WTC11 (cell line): ENCODE data around the gene PSMC3. TPM values are rescaled to one million over a fixed set of nuclear protein-coding genes. Genes with fewer than 3 reads are reported as not detected.

ENCODE experiments used
- ATAC-seq: fragments of 200-7000 bp; cut with Tn5 transposase; 2 replicates; pipeline ENCODE4 v1.10.0; 2021; ENCODE audit warnings: mild to moderate bottlenecking, moderate library complexity
- CTCF ChIA-PET: fragments of 300-600 bp; sonication (Branson Sonifier 250); formaldehyde crosslinking; loops from one replicate; lab custom pipeline; 2021; ENCODE audit warnings: antibody characterized with exemption; lab: Charles Lee
- POLR2A ChIA-PET: fragments of 350-600 bp; sonication (Branson Sonifier 250); formaldehyde crosslinking; loops from one replicate; lab custom pipeline; 2021; ENCODE audit warnings: antibody characterized with exemption; lab: Charles Lee
- DNase-seq: peaks from one replicate; pipeline ENCODE4 v3.0.0; 2021; ENCODE audit warnings: low spot score
- H3K27ac Mint-ChIP-seq: 2 replicates; pipeline ENCODE4 v1.8.0; 2021; ENCODE audit warnings: mixed read lengths
- H3K27me3 Mint-ChIP-seq: 2 replicates; pipeline ENCODE4 v1.8.0; 2021; ENCODE audit warnings: low read depth, mild to moderate bottlenecking, moderate library complexity, mixed read lengths
- H3K36me3 Mint-ChIP-seq: 2 replicates; pipeline ENCODE4 v1.8.0; 2021; ENCODE audit warnings: mixed read lengths
- H3K4me1 Mint-ChIP-seq: 2 replicates; pipeline ENCODE4 v1.8.0; 2022; ENCODE audit warnings: mixed read lengths
- H3K4me3 Mint-ChIP-seq: 2 replicates; pipeline ENCODE4 v1.8.0; 2021; ENCODE audit warnings: mild to moderate bottlenecking, moderate library complexity, mixed read lengths
- H3K9me3 Mint-ChIP-seq: 2 replicates; pipeline ENCODE4 v1.8.0; 2021; ENCODE audit warnings: mixed read lengths
- CREB1 ChIP-seq: sonication (generic); formaldehyde crosslinking; IDR thresholded peaks from 2 replicates; pipeline ENCODE4 v1.8.0; 2023; ENCODE audit warnings: mild to moderate bottlenecking, missing genetic modification reagents
- ESRRA ChIP-seq: sonication (generic); formaldehyde crosslinking; IDR thresholded peaks from 2 replicates; pipeline ENCODE4 v1.8.1; 2022; ENCODE audit warnings: mild to moderate bottlenecking, missing genetic modification reagents, borderline replicate concordance
- FOXK1 ChIP-seq: sonication (generic); formaldehyde crosslinking; IDR thresholded peaks from 2 replicates; pipeline ENCODE4 v1.8.0; 2022; ENCODE audit warnings: mild to moderate bottlenecking, moderate library complexity, missing genetic modification reagents
- FOXP1 ChIP-seq: sonication (generic); formaldehyde crosslinking; IDR thresholded peaks from 2 replicates; pipeline ENCODE4 v1.8.0; 2022; ENCODE audit warnings: missing genetic modification reagents, mild to moderate bottlenecking, moderate library complexity, borderline replicate concordance
- JAZF1 ChIP-seq: fragments of 250-450 bp; sonication (Bioruptor Pico); IDR thresholded peaks from 2 replicates; pipeline ENCODE4 v1.9.0; 2021; ENCODE audit warnings: moderate library complexity, mild to moderate bottlenecking, inconsistent platforms
- NFE2L1 ChIP-seq: sonication (generic); formaldehyde crosslinking; IDR thresholded peaks from 2 replicates; pipeline ENCODE4 v1.8.1; 2023; ENCODE audit warnings: missing genetic modification reagents
- ZNF138 ChIP-seq: sonication (generic); formaldehyde crosslinking; conservative IDR thresholded peaks from 2 replicates; pipeline ENCODE4 v1.8.1; 2022; ENCODE audit warnings: mild to moderate bottlenecking, moderate library complexity, missing genetic modification reagents
- ZNF416 ChIP-seq: fragments of 250-450 bp; sonication (Bioruptor Pico); IDR thresholded peaks from 2 replicates; pipeline ENCODE4 v1.9.0; 2021; ENCODE audit warnings: mild to moderate bottlenecking, inconsistent platforms
- total RNA-seq: library from RNA; stranded (reverse); gene quantifications from 3 replicates; pipeline ENCODE4 v1.2.3, GENCODE V29; 2021
- TF ChIP-seq, protein P1 (sequence below): sonication (generic); formaldehyde crosslinking; IDR thresholded peaks from 2 replicates; pipeline ENCODE4 v1.8.1; 2023; ENCODE audit warnings: mild to moderate bottlenecking, missing genetic modification reagents
- TF ChIP-seq, protein P2 (sequence below): fragments of 250-450 bp; sonication (Bioruptor Pico); IDR thresholded peaks from 2 replicates; pipeline ENCODE4 v1.9.0; 2021; ENCODE audit warnings: mild to moderate bottlenecking, borderline replicate concordance
- TF ChIP-seq, protein P3 (sequence below): fragments of 200-600 bp; IDR thresholded peaks from 2 replicates; pipeline ENCODE4 v1.8.0; 2022; ENCODE audit warnings: antibody characterized with exemption
- TF ChIP-seq, protein P4 (sequence below): sonication (generic); formaldehyde crosslinking; IDR thresholded peaks from 2 replicates; pipeline ENCODE4 v1.8.0; 2022; ENCODE audit warnings: mild to moderate bottlenecking, missing genetic modification reagents
- TF ChIP-seq, protein P5 (sequence below): sonication (generic); formaldehyde crosslinking; IDR thresholded peaks from 2 replicates; pipeline ENCODE4 v1.8.1; 2023; ENCODE audit warnings: mild to moderate bottlenecking, missing genetic modification reagents, borderline replicate concordance
- TF ChIP-seq, protein P6 (sequence below): fragments of 250-450 bp; sonication (Bioruptor Pico); IDR thresholded peaks from 2 replicates; pipeline ENCODE4 v1.9.0; 2021; ENCODE audit warnings: mild to moderate bottlenecking
- TF ChIP-seq, protein P7 (sequence below): sonication (generic); formaldehyde crosslinking; IDR thresholded peaks from 2 replicates; pipeline ENCODE4 v1.8.0; 2022; ENCODE audit warnings: mild to moderate bottlenecking, missing genetic modification reagents
- TF ChIP-seq, protein P8 (sequence below): sonication (generic); formaldehyde crosslinking; IDR thresholded peaks from 2 replicates; pipeline ENCODE4 v1.8.0; 2022; ENCODE audit warnings: missing genetic modification reagents

Gene PSMC3
- total RNA-seq, 1 experiment from 2014 or later: 162 TPM

DNA sequence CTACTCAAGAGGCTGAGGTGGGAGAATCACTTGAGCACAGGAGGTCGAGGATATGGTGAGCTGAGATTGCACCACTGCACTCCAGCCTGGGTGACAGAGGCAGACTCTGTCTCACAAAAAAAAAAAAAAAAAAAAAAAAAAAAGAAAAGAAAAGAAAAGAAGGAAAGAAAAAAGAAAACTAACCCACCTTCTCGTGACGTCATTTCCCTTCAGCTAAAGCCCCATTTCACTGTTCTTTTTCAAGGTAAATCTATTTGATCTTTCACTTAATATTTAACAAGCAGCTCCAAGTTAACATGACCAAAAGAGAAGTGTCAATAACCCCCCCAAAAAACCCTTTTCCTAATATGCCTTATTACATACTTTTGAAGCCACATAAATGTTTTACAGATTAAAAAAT, 17.6 kb upstream of the PSMC3 start:
- DNase-seq: no peak
- CTCF ChIA-PET: interaction anchor here (0.6 to 2.3 kb wide), 3 partner anchors 10 to 32 kb away, joined by 5 to 30 read pairs (median 8); no protein-coding TSS in a partner anchor
- Mint-ChIP-seq H3K9me3 (no peaks in the 10 kb centered on the region), H3K4me1 (no peaks in the 10 kb centered on the region), H3K36me3 (no peaks in the 10 kb centered on the region), H3K4me3 (no peak overlapping the region), H3K27ac (no peak overlapping the region), H3K27me3 (no peaks in the 10 kb centered on the region)
- TF ChIP-seq, protein P1, sequence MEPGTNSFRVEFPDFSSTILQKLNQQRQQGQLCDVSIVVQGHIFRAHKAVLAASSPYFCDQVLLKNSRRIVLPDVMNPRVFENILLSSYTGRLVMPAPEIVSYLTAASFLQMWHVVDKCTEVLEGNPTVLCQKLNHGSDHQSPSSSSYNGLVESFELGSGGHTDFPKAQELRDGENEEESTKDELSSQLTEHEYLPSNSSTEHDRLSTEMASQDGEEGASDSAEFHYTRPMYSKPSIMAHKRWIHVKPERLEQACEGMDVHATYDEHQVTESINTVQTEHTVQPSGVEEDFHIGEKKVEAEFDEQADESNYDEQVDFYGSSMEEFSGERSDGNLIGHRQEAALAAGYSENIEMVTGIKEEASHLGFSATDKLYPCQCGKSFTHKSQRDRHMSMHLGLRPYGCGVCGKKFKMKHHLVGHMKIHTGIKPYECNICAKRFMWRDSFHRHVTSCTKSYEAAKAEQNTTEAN: no peak
- TF ChIP-seq, protein P2, sequence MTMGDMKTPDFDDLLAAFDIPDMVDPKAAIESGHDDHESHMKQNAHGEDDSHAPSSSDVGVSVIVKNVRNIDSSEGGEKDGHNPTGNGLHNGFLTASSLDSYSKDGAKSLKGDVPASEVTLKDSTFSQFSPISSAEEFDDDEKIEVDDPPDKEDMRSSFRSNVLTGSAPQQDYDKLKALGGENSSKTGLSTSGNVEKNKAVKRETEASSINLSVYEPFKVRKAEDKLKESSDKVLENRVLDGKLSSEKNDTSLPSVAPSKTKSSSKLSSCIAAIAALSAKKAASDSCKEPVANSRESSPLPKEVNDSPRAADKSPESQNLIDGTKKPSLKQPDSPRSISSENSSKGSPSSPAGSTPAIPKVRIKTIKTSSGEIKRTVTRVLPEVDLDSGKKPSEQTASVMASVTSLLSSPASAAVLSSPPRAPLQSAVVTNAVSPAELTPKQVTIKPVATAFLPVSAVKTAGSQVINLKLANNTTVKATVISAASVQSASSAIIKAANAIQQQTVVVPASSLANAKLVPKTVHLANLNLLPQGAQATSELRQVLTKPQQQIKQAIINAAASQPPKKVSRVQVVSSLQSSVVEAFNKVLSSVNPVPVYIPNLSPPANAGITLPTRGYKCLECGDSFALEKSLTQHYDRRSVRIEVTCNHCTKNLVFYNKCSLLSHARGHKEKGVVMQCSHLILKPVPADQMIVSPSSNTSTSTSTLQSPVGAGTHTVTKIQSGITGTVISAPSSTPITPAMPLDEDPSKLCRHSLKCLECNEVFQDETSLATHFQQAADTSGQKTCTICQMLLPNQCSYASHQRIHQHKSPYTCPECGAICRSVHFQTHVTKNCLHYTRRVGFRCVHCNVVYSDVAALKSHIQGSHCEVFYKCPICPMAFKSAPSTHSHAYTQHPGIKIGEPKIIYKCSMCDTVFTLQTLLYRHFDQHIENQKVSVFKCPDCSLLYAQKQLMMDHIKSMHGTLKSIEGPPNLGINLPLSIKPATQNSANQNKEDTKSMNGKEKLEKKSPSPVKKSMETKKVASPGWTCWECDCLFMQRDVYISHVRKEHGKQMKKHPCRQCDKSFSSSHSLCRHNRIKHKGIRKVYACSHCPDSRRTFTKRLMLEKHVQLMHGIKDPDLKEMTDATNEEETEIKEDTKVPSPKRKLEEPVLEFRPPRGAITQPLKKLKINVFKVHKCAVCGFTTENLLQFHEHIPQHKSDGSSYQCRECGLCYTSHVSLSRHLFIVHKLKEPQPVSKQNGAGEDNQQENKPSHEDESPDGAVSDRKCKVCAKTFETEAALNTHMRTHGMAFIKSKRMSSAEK (CRISPR knock-in tag): no peak
- TF ChIP-seq JAZF1 (no peak), FOXP1 (no peak), ZNF138 (CRISPR knock-in tag) (no peak), FOXK1 (CRISPR knock-in tag) (no peak), NFE2L1 (CRISPR knock-in tag) (no peak), CREB1 (CRISPR knock-in tag) (no peak), ESRRA (CRISPR knock-in tag) (no peak), ZNF416 (CRISPR knock-in tag) (no peak)
- TF ChIP-seq, protein P3, sequence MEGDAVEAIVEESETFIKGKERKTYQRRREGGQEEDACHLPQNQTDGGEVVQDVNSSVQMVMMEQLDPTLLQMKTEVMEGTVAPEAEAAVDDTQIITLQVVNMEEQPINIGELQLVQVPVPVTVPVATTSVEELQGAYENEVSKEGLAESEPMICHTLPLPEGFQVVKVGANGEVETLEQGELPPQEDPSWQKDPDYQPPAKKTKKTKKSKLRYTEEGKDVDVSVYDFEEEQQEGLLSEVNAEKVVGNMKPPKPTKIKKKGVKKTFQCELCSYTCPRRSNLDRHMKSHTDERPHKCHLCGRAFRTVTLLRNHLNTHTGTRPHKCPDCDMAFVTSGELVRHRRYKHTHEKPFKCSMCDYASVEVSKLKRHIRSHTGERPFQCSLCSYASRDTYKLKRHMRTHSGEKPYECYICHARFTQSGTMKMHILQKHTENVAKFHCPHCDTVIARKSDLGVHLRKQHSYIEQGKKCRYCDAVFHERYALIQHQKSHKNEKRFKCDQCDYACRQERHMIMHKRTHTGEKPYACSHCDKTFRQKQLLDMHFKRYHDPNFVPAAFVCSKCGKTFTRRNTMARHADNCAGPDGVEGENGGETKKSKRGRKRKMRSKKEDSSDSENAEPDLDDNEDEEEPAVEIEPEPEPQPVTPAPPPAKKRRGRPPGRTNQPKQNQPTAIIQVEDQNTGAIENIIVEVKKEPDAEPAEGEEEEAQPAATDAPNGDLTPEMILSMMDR: no peak
- TF ChIP-seq, protein P4, sequence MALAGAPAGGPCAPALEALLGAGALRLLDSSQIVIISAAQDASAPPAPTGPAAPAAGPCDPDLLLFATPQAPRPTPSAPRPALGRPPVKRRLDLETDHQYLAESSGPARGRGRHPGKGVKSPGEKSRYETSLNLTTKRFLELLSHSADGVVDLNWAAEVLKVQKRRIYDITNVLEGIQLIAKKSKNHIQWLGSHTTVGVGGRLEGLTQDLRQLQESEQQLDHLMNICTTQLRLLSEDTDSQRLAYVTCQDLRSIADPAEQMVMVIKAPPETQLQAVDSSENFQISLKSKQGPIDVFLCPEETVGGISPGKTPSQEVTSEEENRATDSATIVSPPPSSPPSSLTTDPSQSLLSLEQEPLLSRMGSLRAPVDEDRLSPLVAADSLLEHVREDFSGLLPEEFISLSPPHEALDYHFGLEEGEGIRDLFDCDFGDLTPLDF (CRISPR knock-in tag): no peak
- TF ChIP-seq, protein P5, sequence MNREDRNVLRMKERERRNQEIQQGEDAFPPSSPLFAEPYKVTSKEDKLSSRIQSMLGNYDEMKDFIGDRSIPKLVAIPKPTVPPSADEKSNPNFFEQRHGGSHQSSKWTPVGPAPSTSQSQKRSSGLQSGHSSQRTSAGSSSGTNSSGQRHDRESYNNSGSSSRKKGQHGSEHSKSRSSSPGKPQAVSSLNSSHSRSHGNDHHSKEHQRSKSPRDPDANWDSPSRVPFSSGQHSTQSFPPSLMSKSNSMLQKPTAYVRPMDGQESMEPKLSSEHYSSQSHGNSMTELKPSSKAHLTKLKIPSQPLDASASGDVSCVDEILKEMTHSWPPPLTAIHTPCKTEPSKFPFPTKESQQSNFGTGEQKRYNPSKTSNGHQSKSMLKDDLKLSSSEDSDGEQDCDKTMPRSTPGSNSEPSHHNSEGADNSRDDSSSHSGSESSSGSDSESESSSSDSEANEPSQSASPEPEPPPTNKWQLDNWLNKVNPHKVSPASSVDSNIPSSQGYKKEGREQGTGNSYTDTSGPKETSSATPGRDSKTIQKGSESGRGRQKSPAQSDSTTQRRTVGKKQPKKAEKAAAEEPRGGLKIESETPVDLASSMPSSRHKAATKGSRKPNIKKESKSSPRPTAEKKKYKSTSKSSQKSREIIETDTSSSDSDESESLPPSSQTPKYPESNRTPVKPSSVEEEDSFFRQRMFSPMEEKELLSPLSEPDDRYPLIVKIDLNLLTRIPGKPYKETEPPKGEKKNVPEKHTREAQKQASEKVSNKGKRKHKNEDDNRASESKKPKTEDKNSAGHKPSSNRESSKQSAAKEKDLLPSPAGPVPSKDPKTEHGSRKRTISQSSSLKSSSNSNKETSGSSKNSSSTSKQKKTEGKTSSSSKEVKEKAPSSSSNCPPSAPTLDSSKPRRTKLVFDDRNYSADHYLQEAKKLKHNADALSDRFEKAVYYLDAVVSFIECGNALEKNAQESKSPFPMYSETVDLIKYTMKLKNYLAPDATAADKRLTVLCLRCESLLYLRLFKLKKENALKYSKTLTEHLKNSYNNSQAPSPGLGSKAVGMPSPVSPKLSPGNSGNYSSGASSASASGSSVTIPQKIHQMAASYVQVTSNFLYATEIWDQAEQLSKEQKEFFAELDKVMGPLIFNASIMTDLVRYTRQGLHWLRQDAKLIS (CRISPR knock-in tag): no peak
- TF ChIP-seq, protein P6, sequence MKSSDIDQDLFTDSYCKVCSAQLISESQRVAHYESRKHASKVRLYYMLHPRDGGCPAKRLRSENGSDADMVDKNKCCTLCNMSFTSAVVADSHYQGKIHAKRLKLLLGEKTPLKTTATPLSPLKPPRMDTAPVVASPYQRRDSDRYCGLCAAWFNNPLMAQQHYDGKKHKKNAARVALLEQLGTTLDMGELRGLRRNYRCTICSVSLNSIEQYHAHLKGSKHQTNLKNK (CRISPR knock-in tag): no peak
- TF ChIP-seq, protein P7, sequence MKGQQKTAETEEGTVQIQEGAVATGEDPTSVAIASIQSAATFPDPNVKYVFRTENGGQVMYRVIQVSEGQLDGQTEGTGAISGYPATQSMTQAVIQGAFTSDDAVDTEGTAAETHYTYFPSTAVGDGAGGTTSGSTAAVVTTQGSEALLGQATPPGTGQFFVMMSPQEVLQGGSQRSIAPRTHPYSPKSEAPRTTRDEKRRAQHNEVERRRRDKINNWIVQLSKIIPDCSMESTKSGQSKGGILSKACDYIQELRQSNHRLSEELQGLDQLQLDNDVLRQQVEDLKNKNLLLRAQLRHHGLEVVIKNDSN (CRISPR knock-in tag): no peak
- TF ChIP-seq, protein P8, sequence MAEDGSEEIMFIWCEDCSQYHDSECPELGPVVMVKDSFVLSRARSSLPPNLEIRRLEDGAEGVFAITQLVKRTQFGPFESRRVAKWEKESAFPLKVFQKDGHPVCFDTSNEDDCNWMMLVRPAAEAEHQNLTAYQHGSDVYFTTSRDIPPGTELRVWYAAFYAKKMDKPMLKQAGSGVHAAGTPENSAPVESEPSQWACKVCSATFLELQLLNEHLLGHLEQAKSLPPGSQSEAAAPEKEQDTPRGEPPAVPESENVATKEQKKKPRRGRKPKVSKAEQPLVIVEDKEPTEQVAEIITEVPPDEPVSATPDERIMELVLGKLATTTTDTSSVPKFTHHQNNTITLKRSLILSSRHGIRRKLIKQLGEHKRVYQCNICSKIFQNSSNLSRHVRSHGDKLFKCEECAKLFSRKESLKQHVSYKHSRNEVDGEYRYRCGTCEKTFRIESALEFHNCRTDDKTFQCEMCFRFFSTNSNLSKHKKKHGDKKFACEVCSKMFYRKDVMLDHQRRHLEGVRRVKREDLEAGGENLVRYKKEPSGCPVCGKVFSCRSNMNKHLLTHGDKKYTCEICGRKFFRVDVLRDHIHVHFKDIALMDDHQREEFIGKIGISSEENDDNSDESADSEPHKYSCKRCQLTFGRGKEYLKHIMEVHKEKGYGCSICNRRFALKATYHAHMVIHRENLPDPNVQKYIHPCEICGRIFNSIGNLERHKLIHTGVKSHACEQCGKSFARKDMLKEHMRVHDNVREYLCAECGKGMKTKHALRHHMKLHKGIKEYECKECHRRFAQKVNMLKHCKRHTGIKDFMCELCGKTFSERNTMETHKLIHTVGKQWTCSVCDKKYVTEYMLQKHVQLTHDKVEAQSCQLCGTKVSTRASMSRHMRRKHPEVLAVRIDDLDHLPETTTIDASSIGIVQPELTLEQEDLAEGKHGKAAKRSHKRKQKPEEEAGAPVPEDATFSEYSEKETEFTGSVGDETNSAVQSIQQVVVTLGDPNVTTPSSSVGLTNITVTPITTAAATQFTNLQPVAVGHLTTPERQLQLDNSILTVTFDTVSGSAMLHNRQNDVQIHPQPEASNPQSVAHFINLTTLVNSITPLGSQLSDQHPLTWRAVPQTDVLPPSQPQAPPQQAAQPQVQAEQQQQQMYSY (CRISPR knock-in tag): no peak
- ATAC-seq: no peak
- POLR2A ChIA-PET: interaction anchor here (0.5 kb wide), 1 partner anchor 14 kb away, joined by 5 read pairs; no protein-coding TSS in a partner anchor
